DMS53 treated with DMSO at 0.1 percent for 48 hours (cell line): ENCODE data around the gene DNAH17.
A peak's percentile ranks its signal among the peaks of the same experiment; 100 is the strongest.

Experiments
- DNase-seq: peaks from one replicate; lab custom pipeline; 2025; ENCODE audit not compliant: unreplicated experiment; lab: John Stamatoyannopoulos, UW

The DNAH17 gene

DNA sequence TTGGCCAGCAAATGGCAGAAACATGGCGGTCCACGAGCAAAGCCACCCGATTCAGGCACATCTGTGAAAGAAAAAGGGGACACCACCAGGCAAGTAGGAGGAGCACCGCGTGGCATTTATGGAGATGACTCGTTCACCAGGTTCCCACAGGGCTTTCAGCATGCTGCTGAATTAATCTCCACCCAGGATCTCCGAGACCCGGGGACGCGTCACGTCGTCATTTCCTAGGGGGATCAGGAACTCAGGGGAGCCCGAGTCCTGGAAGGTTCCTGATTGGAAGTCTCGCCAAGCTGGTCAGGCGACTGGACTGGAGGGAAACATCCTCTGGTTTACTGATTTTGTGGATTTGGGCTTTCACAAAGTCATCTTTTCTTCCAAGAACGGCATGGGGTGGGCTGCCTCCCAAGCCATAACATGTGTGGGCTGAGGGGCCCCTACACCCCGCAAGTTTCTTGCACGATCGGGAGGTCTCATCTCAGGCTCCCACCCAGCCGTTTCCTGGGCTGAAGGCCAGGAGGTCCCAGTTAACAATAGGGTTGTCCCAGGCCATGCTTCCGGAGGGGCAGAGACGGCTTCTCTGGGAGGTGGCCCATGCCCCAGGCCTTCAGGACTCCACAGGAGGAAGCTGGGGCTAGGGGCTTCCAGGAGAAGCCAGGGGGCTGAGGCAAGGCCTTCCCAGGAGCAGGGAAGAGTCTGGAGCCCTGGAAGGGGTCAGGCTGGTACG, 645 bp downstream of the DNAH17 start:
- DNase-seq = no peak

DNA sequence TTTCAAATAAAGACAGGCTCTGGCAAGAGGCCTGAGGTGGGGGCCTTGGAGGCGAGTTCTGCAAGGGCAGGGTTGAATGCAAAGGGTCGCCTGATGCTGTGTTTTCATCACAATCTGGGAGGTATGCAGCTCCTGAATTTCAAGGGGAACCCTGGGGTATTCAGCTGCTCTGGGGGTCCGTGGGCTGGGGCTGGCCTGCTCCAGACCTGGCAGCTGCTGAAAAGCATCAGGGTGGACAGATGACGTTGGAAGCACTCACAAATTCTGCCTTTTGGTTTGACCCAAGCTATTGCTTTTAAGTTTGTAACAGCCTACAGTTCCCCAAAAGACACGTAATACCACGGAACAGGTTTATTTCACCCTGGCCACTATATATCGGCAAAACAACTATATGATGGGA, 1.3 kb downstream of the DNAH17 start:
- no peak for DNase-seq

DNA sequence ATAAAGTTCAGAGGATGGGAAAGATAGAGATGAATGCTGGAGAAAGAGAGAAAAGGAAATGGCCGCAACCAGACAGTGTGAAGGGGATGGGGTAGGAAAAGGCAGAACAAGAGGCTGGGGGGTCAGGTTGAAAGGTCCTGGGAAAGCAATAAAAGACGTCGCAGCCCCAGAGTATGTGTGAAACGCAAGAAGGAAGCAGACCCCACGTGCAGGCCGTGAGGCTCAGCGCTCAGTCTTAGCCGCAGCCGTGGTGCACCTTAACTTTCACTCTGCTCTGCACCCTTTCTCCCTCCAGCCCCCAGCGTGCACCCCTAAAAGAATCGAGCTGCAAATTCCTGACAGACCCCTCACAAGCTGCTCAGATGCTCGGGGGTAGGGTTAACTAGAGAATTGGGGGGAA, 1.9 kb downstream of the DNAH17 start:
- DNase-seq = no peak

DNA sequence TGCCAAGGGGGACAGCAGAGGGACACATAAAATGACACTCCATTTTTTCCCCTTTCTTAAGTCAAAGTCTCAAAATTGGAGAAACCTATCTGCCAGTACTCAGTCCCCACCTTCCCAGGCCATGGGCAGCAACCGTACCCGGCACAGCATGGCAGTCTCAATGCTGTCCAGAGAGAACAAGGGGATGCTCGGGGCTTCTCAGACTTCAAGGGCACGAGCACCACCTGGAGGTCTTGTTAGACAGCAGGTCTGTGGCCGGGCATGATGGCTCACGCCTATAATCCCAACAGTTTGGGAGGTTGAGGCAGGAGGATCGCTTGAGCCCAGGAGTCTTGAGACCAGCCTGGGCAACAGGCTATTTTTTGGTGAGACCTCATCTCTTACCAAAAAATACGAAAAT, 3.2 kb downstream of the DNAH17 start:
- peak; percentile 39 for DNase-seq

DNA sequence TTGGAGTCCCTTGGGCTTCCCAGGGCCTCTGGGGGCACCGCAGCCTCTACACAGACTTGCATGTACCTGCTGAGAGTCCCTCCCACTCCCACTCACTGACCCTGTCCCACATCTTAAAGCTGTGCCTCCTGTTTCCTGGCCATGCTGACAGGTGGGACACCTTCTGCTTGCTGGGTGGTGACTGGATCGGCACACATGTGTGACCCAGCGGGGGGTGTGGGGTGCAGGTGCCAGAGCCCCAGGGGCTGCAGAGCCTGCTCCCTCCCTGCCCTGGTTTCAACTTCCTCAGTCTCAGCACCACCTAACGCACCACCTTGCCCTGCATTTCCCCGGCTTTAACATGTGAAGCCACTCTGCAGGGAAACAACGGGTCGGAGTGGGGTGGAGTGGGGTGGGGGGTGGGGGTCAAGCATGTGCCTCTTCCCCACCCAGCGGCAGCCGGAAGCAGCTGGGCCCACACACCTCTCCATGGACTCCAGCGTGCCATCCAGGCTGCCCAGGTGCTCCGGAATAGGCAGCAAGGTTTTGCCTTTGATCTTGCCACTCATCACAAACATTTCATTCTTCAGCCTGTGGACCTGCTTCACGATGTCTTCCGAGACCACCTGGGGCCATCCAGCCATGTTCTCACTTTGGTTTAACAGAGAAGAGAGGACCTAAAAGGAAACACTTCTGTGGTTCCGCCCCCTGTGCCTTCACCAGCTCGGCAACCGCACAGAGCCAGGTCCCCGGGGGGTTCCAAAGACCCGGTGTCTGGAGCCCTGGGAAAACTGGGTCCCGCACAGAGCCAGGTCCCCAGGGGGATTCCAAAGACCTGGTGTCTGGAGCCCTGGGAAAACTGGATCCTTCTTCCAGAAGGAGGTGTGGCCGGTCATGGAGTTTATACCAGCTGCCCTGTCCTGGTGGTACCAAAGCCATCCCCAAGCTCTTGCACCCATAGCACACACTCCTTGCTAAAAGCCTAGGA, 4.7 kb downstream of the DNAH17 start:
- no peak for DNase-seq

DNA sequence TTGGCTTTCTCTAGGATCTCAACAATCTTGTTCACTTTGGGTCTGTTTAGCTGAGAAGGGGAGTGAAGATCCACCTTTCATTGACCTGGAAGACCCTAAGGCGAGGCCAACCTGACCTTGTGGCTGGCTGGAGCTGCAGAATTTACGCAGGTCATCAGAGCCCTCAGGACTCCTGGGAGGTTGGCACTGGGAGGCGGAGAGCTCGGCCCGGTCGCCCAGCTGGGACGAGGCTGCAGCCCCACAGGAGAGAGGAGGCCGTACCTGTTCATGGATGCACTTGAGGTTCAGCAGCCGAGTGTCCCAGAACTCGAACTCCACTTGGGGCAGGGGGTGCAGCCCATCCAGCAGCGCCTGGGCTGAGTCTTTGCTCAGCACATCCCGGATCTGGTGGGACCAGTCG, 5.9 kb downstream of the DNAH17 start:
- no peak for DNase-seq

DNA sequence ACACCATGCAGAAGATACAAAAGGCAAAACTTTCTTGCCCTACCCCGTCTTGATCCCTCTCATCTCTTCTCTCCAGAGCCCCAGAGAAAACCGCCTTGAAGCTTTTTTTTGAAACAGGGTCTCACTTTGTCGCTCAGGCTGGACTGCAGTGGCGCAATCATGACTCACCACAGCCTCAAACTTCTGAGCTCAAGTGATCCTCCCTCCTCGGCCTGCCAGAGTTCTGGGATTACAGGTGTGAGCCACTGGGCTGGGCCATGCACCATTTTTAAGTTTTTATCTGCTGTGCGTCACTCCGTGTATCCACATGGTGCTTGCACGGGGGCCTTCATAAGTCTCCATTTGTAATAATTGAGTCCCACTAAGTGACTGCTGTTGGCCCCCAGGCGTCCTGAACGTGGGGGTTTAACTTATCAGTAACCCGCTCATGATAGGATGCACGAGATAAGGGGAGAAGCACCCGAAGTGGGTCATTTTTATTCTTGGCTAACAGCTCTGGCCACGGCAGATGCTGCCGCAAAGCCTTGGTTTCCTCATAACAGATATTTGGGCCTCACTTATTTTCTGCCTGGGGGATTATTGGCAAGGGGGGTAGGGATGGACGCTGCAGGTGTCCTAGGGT, 8.6 kb downstream of the DNAH17 start:
- no peak for DNase-seq

DNA sequence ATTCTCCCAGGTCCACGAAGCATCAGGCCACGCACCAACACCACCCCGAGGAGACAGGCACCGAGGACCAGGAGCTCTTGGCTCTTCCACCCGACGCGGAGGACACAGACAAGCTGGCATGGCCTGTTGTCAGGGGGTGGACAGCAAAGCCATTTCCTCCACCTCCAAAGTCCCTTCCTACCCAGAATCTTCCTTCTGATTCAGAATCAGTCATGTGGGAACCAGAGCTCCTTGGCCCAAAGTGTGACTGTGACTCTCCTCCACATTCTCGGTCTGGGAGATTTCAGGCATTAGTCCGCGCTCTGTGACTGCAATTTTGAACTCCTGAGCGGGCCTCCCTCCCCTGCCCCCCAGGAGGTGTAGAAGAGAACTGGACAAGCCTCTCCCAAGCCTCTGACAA, 9.2 kb downstream of the DNAH17 start:
- DNase-seq = no peak

DNA sequence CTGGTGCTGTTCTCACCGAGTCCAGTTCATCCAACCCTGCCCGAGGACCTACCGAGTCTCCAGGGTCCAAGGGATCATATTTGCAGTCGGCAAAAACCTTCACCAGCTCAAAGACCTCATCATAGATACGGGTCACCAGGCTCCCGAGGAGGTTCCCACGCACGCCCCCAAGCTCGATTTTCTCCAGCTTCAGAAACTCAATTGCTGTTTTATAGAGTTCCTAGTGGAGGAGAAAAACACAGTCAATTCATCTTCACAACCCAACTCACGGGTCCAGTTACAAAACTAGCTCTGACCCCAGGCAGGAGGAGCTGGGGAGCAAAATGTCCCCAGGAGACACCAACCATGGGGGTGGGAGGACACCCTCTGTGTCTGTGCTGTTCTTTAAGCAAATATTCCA, 10.2 kb downstream of the DNAH17 start:
- no peak for DNase-seq

DNA sequence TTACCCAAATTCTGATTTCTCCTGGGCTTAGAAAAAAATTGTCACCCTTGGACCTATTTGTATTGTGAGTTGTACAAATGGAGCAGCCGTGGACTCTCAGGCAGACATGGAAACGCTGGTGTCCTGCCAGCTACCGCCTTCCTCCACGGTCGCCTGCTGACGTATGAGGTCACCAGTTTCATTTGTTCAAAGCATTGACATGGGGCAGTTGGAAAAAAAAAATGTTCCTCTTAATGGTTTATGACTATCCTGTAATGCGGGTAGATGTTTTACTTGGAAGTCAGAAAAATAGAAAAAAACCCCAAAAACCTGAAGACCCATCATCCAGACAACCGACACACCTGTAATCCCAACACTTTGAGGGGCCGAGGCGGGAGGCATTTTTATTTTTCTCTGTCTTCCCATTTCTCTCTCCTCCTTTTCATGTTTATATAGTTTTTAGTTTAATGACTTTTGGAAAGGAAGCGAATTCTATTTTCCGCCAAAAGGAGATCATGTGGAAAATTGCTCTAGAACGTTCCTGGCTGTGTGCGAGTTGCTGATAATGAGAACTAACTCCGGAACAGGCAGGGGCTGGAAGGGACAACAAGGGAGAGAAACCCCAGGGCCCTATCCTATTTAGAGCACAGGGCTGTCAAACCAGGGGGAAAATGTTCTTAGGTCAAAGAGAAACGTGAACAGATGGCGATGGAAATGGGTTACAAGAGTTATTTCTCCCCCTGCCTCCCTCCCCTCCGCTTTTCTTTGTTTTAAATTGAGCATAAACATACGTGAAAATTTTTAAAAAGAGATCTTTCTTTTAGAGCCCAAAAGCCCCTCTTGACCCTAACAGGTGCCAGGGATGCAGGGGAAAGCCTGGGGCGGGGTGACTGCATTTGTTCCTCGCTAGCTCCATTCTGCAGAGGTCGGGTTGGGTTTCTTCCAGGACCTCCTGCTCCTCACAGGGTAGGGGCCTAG, 13.7 kb downstream of the DNAH17 start:
- DNase-seq = no peak

DNA sequence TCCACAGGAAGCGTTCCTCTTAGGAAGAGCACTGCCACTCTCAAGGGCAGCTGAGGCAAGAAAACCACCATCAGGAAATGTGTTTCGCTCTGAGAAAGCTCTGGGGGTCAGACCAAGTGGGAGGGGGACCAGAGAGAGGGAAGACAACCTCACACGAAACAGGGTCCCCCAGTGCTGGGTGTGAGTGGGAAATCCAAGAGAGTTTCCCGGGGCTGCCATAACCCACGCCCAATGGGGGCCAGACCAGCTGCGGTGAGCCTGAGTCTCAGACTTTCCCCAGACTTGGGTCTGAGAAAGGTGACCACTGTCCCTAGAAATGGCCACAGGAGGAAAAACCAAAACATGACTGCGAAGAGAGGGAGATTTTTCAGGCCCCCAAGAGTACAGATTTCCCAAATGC, 14.5 kb downstream of the DNAH17 start:
- DNase-seq = no peak

DNA sequence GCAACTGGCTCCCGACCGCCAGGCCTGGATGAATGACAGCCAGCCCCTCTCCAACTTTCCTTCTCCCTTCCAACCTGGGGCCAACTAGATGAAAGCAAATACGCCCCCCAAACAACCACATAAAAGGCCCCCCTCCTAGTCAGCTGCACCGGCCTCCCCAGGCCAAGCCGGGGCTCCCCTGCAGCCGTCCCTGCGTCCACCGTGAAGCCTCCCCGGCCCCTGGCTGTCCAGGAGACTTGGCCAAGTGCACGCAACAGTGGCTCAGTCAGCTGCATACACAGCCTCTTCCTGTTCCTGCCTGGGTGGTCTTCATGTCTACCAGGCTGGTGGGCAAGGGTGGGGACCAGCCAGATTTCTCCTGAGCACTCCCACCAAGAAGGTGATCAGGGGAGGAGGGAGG, 16.0 kb downstream of the DNAH17 start:
- no peak for DNase-seq

DNA sequence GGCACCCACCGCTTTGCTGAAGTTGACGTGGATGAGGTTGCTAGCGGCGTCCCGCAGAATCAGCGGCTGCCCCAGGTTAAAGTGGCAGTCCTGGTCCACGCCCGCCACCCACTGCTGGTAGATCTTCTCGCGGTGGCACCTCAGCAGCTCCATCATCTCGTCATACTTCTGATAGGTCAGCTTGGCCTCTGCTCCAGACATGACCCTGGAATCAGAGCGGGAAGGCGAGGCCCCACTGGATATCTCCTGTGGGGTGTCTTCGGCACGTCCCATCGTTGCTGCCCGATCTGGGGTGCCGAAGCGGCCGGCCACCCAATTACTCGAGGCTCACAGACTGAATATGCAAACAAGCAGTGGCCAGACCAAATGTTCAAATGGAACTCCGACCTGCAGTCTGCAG, 16.5 kb downstream of the DNAH17 start:
- DNase-seq = no peak

DNA sequence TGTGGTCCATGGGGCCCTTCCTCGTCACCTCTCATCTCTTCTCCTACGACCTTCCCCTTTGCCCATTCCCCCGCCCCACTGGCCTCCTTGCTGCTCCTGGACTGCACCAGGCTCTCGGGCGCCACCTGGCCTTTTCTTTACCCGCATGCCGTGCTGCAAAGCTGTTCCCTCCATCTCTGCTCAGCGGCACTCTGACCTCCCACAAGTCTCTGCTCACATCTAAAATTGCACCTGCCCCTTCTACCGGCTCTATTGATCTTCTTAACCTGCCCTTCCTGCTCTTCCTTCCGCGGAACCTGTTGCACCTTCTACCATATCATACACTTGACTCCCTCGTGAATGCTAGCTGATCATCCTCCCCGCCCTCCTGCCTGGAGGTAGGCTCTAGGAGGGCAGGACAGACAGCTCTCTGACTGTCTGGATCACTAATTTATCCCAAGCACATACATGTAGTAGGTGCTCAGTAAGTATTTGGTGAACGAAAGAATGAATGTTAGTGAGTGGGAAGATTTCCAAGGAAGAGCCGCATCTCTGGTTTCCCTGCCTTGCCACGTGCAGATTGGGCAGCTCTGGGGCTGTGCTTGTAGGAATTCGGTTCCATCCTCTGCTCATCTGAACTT, 17.3 kb downstream of the DNAH17 start:
- DNase-seq = peak; percentile 81

DNA sequence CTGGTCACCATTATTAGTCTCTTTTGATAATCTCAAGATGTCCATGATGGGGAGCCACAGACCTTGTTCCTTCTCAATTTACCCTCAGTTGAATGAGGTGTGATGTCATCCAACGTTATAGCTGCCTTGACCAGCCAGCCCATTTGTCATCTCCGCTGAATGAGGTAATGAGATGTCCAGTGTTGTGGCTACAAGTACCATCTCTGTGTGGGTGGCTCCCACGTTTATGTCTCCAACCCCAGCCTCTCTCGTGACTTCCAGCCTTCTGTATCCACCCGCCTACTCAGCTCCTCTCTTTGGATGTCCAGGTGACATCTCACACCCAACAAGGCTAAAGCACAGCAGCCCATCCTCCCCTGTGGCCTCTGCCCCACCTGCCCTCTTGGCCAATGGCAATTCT, 18.2 kb downstream of the DNAH17 start:
- no peak for DNase-seq

DNA sequence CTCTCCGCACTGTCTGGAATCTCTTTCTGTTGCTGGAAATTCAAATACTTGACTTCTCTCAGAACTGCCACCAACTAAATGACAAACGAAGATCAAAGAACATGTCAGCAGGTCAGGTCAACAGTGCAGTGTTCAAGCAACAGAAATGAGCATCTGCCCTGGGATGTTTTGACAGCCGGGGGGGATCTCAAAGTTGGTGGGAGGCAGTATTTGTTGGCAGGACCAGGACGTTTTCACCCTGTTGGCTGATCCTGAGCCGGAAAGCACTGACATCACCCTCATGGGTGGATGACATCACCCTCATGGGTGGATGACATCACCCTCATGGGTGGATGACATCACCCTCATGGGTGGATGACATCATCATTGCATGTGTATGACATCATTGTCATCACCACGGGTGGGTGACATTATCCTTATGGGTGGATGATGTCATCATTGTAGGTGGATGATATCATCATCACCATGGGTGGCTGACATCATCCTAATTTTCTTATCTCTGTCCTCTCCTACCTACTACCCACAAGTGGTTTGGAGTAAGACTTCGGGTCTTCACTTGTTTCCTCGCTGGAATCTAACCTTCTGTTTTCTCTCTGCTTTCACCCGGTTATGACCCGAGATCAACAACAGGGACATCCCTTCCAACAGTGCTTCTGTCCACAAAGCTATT, 18.9 kb downstream of the DNAH17 start:
- DNase-seq = no peak

DNA sequence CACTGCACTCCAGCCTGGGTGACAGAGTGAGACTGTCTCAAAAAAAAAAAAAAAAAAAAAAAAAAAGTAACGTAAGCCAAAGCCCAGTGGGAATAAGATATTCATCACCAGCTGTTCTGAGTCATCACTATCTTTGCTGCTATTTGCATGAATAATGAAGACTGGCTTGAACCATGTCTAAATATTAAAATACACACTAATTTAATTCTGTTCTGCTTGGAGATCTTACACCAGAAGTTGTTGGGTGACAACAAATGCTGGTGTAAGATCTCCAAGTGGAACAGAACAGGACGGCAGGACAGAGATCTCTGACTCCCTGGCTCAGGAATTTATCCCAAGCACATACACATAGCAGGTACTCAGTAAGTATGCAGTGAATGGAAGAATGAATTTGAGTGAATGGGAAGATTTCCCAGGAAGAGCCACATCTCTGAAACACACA, 19.6 kb downstream of the DNAH17 start:
- DNase-seq = peak; percentile 11

DNA sequence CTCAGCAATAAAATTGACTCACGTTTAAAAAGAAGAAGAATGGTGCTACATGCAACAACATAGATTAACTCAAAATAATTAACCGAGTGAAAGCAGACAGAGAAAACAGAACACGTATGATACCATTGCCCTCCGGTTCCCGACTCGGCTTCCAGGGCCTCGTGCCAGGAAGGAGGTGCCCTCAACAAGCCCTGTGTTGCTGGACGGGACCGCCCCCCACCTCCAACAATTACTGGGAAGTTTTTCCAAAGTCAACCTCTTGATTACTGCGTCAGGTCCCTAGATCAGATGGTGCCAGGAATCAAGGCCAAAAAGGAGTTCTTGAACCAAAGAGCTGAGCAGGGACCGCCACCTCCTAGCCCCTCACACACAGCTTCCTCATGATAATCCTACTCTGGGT, 20.4 kb downstream of the DNAH17 start:
- no peak for DNase-seq

DNA sequence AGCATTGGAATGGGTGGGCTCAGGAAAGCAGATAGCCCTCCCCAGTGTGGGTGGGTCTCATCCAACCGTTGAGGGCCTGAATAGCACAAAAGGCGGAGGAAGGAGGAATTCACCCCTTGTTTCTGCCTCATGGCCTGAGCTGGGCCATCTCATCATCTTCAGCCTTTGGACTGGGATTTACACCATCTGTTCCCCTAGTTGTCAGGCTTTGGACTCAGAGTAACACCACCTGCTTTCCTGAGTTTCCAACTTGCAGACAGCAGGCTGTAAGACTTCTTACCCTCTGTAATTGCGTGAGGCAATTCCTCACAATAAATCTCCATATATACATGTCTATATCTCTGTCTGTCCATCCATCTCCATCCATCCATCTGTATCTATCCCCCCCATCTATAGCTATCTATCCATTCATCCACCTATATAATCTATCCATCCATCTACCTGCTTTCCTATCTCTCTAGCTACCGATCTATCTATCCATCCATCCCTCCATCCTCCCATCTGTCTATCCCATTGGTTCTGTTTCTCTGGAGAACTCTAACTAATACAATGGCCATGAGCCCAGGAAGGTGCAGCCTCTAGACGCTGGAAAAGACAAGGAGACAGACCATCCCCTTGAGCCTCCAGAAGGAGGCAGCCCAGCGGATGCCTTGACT, 21.3 kb downstream of the DNAH17 start:
- no peak for DNase-seq
